Panc1 (cell line): ENCODE measurements around the gene FADS2.

ENCODE experiments used
- POLR2AphosphoS5 ChIP-seq: IDR thresholded peaks from 2 replicates; pipeline ENCODE4 v1.6.1; 2012; ENCODE audit warnings: mild to moderate bottlenecking, low read depth, low read length, moderate library complexity
- REST ChIP-seq, 2 experiments: IDR thresholded peaks; 2 replicates each; pipeline ENCODE4 v1.6.1; 2011 to 2012; ENCODE audit warnings: low read depth in 2 of 2, control low read depth in 1 of 2, low read length in 1 of 2, mild to moderate bottlenecking in 1 of 2, moderate library complexity in 1 of 2; ENCODE audit not compliant: insufficient read depth in 1 of 2
- TF ChIP-seq, protein P1 (sequence below): fragments of 450-650 bp; IDR thresholded peaks from 2 replicates; pipeline ENCODE4 v1.5.1; 2017; ENCODE audit warnings: mild to moderate bottlenecking

DNA sequence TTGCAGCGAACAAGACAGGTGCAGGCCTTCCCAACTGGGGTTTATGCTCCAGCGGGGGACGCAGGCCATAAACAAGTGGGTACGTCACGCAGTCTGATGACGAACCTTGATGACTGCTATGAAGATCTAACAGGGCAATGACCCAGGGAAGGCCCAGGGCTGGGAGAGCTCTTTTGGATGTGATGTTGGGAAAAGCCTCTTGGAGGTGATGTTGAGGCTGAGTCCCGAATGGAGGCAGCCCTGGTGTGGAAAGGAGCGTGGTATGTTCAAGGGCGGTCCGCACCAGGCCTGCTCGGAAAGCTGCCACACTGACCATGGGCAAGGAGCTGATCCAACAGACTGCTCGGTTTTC, 5.8 kb downstream of the FADS2 start:
- TF ChIP-seq POLR2AphosphoS5 (no peak), REST (IDR thresholded peaks at IDR 0.05; ENCODE audit: insufficient read depth in 1 of 2, low read depth in 2 of 2, low read length in 1 of 2) (no peak)
- TF ChIP-seq, protein P1, sequence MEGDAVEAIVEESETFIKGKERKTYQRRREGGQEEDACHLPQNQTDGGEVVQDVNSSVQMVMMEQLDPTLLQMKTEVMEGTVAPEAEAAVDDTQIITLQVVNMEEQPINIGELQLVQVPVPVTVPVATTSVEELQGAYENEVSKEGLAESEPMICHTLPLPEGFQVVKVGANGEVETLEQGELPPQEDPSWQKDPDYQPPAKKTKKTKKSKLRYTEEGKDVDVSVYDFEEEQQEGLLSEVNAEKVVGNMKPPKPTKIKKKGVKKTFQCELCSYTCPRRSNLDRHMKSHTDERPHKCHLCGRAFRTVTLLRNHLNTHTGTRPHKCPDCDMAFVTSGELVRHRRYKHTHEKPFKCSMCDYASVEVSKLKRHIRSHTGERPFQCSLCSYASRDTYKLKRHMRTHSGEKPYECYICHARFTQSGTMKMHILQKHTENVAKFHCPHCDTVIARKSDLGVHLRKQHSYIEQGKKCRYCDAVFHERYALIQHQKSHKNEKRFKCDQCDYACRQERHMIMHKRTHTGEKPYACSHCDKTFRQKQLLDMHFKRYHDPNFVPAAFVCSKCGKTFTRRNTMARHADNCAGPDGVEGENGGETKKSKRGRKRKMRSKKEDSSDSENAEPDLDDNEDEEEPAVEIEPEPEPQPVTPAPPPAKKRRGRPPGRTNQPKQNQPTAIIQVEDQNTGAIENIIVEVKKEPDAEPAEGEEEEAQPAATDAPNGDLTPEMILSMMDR: no peak
